ENCODE results near the gene SERPINB6.
A peak's percentile ranks its signal among the peaks of the same experiment; 100 is the strongest.
"Not testable (repeated sequence)": the region's sequence is repeated elsewhere in the genome, so short reads cannot be mapped to it uniquely, and the experiment has no call there.

Gene SERPINB6

DNA sequence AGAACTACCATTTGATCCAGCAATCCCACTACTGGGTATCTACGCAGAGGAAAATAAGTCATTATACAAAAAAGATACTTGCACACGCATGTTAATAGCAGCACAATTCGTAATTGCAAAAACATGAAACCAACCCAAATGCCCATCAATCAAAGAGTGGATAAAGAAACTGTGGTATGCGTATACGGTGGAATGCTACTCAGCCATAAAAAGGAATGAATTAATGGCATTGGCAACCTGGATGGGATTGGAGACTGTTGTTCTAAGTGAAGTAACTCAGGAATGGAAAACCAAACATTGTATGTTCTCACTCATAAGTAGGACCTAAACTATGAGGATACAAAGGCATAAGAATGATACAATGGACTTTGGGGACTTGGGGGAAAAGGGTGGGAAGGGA is 1.3 kb upstream of the SERPINB6 start:
- H3K4me1 ChIP-seq (ENCODE audit: control insufficient read depth, insufficient read depth, low read length): peaks cover 40% of the 10 kb centered on the region
- H3K4me2 ChIP-seq (ENCODE audit: low read length); H3K9me3 ChIP-seq (replicated peaks; ENCODE audit: low read length); H3K9ac ChIP-seq (ENCODE audit: low read depth, low read length); H3K27me3 ChIP-seq (ENCODE audit: control insufficient read depth, insufficient read depth, low read length); H3K4me3 ChIP-seq (ENCODE audit: low read length); H3K36me3 ChIP-seq (ENCODE audit: insufficient read depth, low read length): not testable (repeated sequence)

DNA sequence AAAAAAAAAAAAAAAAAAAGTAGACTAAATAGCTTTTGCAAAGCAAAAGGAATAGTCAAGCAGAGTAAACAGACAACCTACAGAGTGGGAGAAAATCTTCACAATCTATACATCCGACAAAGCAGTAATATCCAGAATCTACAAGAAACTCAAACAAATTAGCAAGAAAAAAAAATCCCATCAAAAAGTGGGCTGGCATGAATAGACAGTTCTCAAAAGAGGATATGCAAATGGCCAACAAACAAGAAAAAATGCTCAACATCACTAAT is 786 bp upstream of the SERPINB6 start:
- Histone ChIP-seq H3K9ac (ENCODE audit: low read depth, low read length) (peak overlapping the region; percentile 86), H3K4me1 (ENCODE audit: control insufficient read depth, insufficient read depth, low read length) (peaks cover 34% of the 10 kb centered on the region), H3K4me3 (ENCODE audit: low read length) (peak overlapping the region; percentile 73), H3K4me2 (ENCODE audit: low read length) (peak overlapping the region; percentile 86)
- H3K36me3 ChIP-seq (ENCODE audit: insufficient read depth, low read length); H3K27me3 ChIP-seq (ENCODE audit: control insufficient read depth, insufficient read depth, low read length); H3K9me3 ChIP-seq (replicated peaks; ENCODE audit: low read length): not testable (repeated sequence)

DNA sequence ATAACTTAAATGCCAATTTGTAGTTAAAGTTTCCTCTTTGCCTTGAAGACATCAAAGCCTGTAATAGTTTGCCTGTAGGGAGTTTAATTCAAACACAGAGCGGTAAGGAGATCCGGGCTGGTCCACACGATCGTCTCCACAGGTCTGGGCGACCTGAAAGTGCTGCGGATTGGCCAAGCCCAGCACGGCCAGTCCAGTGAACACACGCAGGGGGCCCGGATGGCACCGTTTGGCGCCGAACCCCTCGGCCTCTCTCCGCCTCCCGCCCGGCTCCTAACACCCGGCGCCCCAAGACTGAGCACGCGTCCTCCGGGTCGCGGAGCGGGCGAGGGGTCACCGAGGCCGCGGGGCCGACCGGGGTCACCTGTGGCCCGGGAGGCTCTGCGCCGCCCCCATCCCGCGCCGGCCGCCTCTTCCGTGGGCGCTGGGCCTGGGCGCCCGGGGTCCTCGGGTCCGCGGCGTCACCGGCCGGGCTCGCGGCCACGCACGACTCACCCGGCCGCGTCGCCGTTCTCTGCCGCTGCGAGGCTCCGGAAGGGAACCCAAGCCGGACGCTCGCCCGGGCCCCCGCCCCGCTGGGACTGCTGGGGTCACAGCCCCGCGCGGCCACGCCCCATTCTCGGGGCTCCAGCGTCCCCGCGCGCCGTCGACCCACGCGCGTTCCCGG is 481 bp downstream of the SERPINB6 start:
- H3K9ac ChIP-seq (ENCODE audit: low read depth, low read length): peak overlapping the region; percentile 86
- H3K4me3 ChIP-seq (ENCODE audit: low read length): peak overlapping the region; percentile 73
- H3K27me3 ChIP-seq (ENCODE audit: control insufficient read depth, insufficient read depth, low read length): no peaks in the 10 kb centered on the region
- H3K4me1 ChIP-seq (ENCODE audit: control insufficient read depth, insufficient read depth, low read length): peaks cover 22% of the 10 kb centered on the region
- H3K4me2 ChIP-seq (ENCODE audit: low read length): peak overlapping the region; percentile 86
- peaks cover 7% of the 10 kb centered on the region for H3K36me3 ChIP-seq (ENCODE audit: insufficient read depth, low read length)
- no peaks in the 10 kb centered on the region for H3K9me3 ChIP-seq (replicated peaks; ENCODE audit: low read length)

DNA sequence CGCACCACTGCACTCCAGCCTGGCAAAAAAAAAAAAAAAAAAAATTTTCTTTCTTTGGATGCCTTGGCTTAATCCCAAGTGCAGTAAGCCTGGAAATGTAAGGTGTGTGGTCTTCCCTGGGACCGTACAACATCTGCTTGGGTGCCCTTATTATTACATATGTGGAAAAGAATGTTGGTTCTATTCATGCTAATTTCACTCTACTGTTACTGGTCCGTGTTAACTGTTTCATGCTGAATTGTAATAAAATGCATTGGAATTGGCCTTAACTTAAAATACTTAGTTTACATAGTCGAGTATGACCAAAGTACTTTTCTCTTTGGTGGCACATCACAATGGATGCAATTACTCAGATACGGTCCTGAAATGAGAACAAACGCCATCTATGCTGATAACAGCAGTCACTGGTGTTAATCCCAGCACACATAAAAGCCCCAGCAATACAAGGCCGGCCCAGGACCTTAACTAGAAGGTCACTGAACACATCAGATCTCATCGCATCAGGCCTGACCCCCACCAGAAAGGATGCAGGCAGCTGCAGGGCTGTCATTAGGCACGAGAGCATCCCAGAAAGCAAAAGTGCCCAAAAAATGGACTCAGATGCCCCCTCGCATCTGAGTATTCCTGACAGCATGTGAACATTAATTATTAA is 1.2 kb downstream of the SERPINB6 start:
- Histone ChIP-seq H3K4me1 (ENCODE audit: control insufficient read depth, insufficient read depth, low read length) (peaks cover 19% of the 10 kb centered on the region), H3K4me3 (ENCODE audit: low read length) (peak overlapping the region; percentile 73), H3K9me3 (replicated peaks; ENCODE audit: low read length) (no peaks in the 10 kb centered on the region), H3K36me3 (ENCODE audit: insufficient read depth, low read length) (peaks cover 7% of the 10 kb centered on the region), H3K9ac (ENCODE audit: low read depth, low read length) (peak overlapping the region; percentile 86), H3K27me3 (ENCODE audit: control insufficient read depth, insufficient read depth, low read length) (no peaks in the 10 kb centered on the region), H3K4me2 (ENCODE audit: low read length) (peak overlapping the region; percentile 86)

DNA sequence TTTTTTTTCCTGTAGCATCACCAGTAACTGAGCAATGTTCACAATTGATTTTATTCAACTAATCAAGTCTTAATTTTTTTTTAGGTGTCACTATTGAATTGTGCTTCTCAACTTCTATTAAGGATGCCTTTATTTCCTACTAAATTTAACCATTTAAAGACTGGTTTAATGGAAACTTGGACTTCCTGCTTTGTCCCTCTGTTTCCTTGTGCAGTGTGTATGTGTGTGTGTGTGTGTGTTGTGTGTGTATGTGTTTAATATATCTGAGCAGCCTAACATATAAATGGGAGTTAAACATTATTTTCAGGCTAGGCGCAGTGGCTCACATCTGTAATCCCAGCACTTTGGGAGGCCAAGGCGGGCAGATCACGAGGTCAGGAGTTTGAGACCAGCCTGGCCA is 1.8 kb downstream of the SERPINB6 start:
- peak overlapping the region; percentile 86 for H3K4me2 ChIP-seq (ENCODE audit: low read length)
- no peaks in the 10 kb centered on the region for H3K9me3 ChIP-seq (replicated peaks; ENCODE audit: low read length)
- no peak overlapping the region for H3K4me3 ChIP-seq (ENCODE audit: low read length)
- no peaks in the 10 kb centered on the region for H3K27me3 ChIP-seq (ENCODE audit: control insufficient read depth, insufficient read depth, low read length)
- no peak overlapping the region for H3K9ac ChIP-seq (ENCODE audit: low read depth, low read length)
- peaks cover 19% of the 10 kb centered on the region for H3K4me1 ChIP-seq (ENCODE audit: control insufficient read depth, insufficient read depth, low read length)
- H3K36me3 ChIP-seq (ENCODE audit: insufficient read depth, low read length): peaks cover 7% of the 10 kb centered on the region

DNA sequence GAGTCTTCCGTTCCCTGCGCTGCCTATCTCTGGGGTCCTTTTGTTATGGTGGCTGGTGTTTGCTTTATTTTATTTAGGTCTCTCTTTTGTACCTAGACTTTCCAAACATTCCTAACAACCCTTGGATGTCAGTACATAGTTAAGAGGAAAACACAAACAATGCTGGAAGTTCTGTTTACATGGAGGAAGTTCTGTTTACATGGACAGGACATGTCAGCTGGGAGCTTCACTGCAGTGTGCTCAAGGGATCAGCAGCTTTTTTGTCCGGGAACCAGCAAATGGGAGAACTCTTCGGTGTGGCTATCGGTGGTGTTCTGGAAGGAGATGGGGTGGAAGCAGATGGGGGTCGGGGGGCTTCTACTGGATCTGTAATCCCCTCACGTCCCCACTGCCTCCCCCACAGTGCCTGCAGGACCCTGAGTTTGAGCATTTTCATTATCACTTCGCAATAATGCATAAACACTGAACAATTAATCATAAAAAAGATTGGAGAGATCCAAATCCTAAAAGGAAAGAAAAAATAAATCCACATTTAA is 2.7 kb downstream of the SERPINB6 start:
- H3K36me3 ChIP-seq (ENCODE audit: insufficient read depth, low read length): peaks cover 7% of the 10 kb centered on the region
- no peaks in the 10 kb centered on the region for H3K9me3 ChIP-seq (replicated peaks; ENCODE audit: low read length)
- no peak overlapping the region for H3K9ac ChIP-seq (ENCODE audit: low read depth, low read length)
- H3K27me3 ChIP-seq (ENCODE audit: control insufficient read depth, insufficient read depth, low read length): no peaks in the 10 kb centered on the region
- H3K4me1 ChIP-seq (ENCODE audit: control insufficient read depth, insufficient read depth, low read length): peaks cover 19% of the 10 kb centered on the region
- no peak overlapping the region for H3K4me2 ChIP-seq (ENCODE audit: low read length)
- no peak overlapping the region for H3K4me3 ChIP-seq (ENCODE audit: low read length)

DNA sequence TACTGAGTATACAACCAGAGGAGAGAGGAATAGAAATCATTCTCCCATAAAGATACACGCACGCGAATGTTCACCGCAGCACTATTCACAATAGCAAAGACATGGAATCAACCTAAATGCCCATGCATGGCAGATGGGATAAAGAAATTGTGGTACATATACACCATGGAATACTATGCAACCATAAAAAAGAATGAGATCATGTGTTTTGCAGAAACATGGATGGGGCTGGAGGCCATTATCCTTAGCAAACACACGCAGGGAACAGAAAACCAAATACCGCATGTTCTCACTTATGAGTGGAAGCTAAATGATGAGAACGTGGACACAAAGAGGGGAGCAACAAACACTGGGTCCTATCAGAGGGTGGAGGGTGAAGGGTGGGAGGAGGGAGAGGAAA is 3.4 kb downstream of the SERPINB6 start:
- H3K27me3 ChIP-seq (ENCODE audit: control insufficient read depth, insufficient read depth, low read length): no peaks in the 10 kb centered on the region
- H3K9me3 ChIP-seq (replicated peaks; ENCODE audit: low read length): no peaks in the 10 kb centered on the region
- peaks cover 19% of the 10 kb centered on the region for H3K4me1 ChIP-seq (ENCODE audit: control insufficient read depth, insufficient read depth, low read length)
- H3K4me3 ChIP-seq (ENCODE audit: low read length): no peak overlapping the region
- peaks cover 7% of the 10 kb centered on the region for H3K36me3 ChIP-seq (ENCODE audit: insufficient read depth, low read length)
- H3K4me2 ChIP-seq (ENCODE audit: low read length): no peak overlapping the region
- no peak overlapping the region for H3K9ac ChIP-seq (ENCODE audit: low read depth, low read length)

DNA sequence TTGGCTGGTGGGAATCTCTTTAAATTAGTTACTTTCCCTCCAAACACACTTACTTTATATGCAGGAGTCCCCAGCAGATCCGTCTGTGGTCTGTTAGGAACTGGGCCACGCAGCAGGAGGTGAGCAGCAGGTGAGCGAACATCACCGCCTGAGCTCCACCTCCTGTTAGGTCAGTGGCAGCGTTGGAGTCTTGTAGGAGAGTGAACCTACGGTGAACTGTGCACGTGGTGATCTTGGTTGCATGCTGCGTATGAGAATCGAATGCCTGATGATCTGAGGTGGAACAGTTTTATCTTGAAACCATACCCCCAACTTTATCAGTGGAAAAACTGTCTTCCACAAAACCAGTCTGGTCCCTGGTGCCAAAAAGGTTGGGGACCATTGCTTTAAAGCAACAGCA is 5.0 kb downstream of the SERPINB6 start:
- no peaks in the 10 kb centered on the region for H3K9me3 ChIP-seq (replicated peaks; ENCODE audit: low read length)
- no peak overlapping the region for H3K4me2 ChIP-seq (ENCODE audit: low read length)
- H3K36me3 ChIP-seq (ENCODE audit: insufficient read depth, low read length): peaks cover 7% of the 10 kb centered on the region
- no peak overlapping the region for H3K4me3 ChIP-seq (ENCODE audit: low read length)
- peaks cover 12% of the 10 kb centered on the region for H3K4me1 ChIP-seq (ENCODE audit: control insufficient read depth, insufficient read depth, low read length)
- no peak overlapping the region for H3K9ac ChIP-seq (ENCODE audit: low read depth, low read length)
- no peaks in the 10 kb centered on the region for H3K27me3 ChIP-seq (ENCODE audit: control insufficient read depth, insufficient read depth, low read length)

DNA sequence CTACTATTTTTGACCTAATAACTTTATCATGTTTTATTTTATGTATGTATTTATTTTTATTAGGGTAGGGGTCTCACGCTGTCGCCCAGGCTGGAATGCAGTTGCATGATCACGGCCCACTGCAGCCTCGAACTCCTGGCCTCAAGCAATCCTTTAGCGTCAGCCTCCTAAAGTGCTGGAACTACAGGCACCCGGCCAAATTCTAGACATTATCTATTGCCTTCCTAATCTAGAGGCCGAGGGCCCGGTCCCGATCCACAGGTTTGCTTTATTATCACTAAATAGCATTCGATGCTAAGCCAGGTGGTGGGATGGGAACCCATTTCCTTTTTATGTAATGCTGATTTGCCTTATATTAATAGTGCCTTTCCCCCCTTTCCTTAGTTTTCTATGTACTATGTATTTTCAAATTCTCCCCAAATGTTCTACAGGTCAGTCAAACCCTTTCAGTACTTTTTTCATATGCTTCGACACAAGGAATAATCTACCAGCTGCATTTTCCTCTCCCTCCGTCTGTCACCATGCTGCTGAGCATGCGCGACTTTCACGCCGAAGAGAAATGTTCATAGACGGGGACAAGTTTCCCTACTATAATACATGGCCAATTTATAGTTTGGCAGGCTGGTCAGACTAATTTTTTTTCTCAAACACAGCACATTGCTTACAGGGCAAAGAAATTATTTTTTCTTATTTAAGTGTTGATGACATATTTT is 6.4 kb downstream of the SERPINB6 start:
- Histone ChIP-seq H3K4me3 (ENCODE audit: low read length) (no peak overlapping the region), H3K4me1 (ENCODE audit: control insufficient read depth, insufficient read depth, low read length) (peaks cover 18% of the 10 kb centered on the region), H3K27me3 (ENCODE audit: control insufficient read depth, insufficient read depth, low read length) (no peaks in the 10 kb centered on the region), H3K9me3 (replicated peaks; ENCODE audit: low read length) (no peaks in the 10 kb centered on the region), H3K4me2 (ENCODE audit: low read length) (no peak overlapping the region), H3K9ac (ENCODE audit: low read depth, low read length) (no peak overlapping the region), H3K36me3 (ENCODE audit: insufficient read depth, low read length) (peaks cover 7% of the 10 kb centered on the region)

DNA sequence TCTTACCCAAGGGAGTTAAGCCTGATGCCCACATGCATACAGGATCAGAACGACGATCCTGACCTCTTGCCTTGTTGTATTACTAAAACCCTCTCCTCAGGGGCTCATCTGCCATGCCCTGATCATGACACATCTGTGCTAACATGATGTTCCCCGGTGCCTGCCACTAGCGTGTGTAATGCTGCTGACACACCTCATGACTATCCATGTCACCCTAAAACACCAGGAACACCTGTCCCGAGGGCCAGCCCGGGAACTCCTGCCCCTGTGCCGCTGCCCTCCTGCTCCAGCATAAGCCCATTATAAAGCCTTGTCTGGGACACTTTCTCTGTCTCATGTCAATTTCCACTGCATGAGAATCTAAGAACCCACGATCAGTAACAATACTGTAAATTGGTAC is 7.6 kb downstream of the SERPINB6 start:
- Histone ChIP-seq H3K4me1 (ENCODE audit: control insufficient read depth, insufficient read depth, low read length) (peaks cover 21% of the 10 kb centered on the region), H3K9me3 (replicated peaks; ENCODE audit: low read length) (no peaks in the 10 kb centered on the region), H3K36me3 (ENCODE audit: insufficient read depth, low read length) (peaks cover 7% of the 10 kb centered on the region), H3K4me3 (ENCODE audit: low read length) (no peak overlapping the region), H3K27me3 (ENCODE audit: control insufficient read depth, insufficient read depth, low read length) (no peaks in the 10 kb centered on the region), H3K4me2 (ENCODE audit: low read length) (no peak overlapping the region), H3K9ac (ENCODE audit: low read depth, low read length) (no peak overlapping the region)

DNA sequence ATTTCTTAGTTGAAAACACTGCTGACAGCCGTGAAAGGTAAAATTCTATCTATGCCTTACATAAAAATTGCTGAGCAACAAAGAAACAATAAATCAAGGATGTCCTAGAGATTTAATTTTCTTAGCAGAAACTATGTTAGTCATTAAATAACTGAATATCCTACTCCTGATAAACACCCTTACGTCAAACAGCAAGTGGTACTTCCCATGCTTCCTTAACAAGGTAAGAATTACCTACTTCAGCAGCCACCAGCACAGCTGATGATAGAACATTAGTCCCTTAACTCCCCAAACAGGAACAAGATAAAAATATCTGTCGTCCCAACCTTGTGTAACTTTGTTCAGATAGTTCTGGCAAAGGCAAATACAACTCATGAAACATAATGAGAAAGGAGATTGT is 8.7 kb downstream of the SERPINB6 start:
- Histone ChIP-seq H3K36me3 (ENCODE audit: insufficient read depth, low read length) (no peaks in the 10 kb centered on the region), H3K4me2 (ENCODE audit: low read length) (no peak overlapping the region), H3K4me1 (ENCODE audit: control insufficient read depth, insufficient read depth, low read length) (peaks cover 29% of the 10 kb centered on the region), H3K4me3 (ENCODE audit: low read length) (no peak overlapping the region), H3K27me3 (ENCODE audit: control insufficient read depth, insufficient read depth, low read length) (no peaks in the 10 kb centered on the region), H3K9ac (ENCODE audit: low read depth, low read length) (no peak overlapping the region), H3K9me3 (replicated peaks; ENCODE audit: low read length) (no peaks in the 10 kb centered on the region)
